ENCODE results near the gene PSME3IP1.
"Not testable (repeated sequence)": the region's sequence is repeated elsewhere in the genome, so short reads cannot be mapped to it uniquely, and the experiment has no call there.

Gene PSME3IP1

GRCh38 chr16:57196286-57196685 is 10.4 kb upstream of the PSME3IP1 start:
- no peak for FAIRE-seq

GRCh38 chr16:57194512-57194911 is 8.7 kb upstream of the PSME3IP1 start:
- no peak for FAIRE-seq

DNA sequence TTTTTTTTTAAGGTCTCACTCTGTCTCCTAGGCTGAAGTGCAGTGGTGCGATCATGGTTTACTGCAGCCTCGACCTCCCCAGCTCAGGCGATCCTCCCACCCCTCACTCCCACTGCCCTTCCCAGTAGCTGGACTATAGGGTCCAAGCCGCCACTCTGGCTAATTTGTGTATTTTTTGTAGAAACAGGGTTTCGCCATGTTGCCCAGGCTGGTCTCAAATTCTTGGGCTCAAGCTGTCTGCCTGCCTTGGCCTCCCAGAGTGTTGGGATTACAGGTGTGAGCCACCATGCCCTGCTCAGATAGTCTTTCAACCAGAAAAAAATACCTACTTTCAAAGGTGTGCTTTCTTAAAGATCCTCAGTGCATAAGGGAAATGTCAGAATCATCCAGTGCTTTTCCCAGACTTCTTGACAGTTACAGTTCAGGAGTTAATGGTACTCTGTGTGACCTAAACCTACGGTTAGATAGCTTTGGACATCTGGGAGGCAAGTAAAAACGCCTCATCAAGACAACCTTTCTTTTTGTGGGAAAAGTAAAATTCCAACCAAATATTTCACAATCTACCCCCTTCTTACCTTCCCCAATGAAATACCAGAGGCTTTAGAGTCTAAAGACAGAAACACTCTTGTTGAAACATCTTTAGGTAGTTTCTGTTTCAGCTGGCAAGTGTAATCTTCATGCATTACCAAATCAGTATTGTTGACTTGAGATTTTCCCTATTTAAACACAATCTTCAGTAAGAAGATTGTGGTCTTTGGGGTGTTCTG is 7.1 kb upstream of the PSME3IP1 start:
- no peak for FAIRE-seq

DNA sequence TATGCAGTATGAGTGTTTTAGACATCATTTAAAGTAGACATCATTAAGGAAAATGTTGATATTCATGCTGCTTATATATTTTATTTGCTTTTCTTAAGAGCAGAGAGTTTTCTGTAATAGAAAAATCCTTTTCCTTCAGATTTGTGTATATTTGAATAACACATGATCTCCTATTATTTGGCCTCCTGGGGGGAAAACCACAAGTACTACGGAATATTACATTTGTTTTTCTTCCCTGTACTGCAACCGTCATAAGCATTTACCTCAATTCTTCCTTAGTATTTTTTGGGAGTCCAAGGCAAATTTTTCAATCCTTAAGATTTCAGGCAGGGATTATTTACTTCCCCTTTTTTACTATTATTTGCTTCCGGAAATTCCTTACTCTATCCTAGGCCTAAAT is 6.3 kb upstream of the PSME3IP1 start:
- FAIRE-seq = no peak

DNA sequence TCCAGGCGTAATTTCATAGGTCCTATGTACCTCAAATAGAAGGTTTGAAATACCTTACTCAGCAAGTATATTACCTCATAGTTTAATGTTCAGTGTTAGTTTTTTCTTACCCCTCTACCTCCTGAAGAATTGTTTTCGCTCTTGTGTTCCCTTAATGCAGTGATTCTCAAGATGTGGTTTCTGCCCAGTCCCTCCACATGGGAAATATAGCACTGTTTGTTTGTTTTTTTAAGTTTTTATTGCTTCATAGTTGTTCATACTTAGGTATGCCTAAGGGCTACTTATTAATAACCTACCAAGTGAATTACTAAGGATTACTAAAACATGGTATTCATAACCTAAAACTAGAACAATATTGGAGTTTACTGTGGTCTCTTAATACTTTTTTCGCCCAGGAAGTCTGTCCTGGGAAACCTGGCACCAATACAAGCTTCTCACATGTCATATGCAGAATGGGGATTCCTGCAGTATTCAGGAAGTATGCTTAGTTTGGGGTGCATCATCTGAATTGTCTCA is 5.3 kb upstream of the PSME3IP1 start:
- FAIRE-seq = no peak

GRCh38 chr16:57190136-57190535 is 4.3 kb upstream of the PSME3IP1 start:
- no peak for FAIRE-seq

GRCh38 chr16:57189527-57189926 is 3.7 kb upstream of the PSME3IP1 start:
- not testable (repeated sequence) for FAIRE-seq

GRCh38 chr16:57188711-57189002 is 2.8 kb upstream of the PSME3IP1 start:
- FAIRE-seq = no peak

DNA sequence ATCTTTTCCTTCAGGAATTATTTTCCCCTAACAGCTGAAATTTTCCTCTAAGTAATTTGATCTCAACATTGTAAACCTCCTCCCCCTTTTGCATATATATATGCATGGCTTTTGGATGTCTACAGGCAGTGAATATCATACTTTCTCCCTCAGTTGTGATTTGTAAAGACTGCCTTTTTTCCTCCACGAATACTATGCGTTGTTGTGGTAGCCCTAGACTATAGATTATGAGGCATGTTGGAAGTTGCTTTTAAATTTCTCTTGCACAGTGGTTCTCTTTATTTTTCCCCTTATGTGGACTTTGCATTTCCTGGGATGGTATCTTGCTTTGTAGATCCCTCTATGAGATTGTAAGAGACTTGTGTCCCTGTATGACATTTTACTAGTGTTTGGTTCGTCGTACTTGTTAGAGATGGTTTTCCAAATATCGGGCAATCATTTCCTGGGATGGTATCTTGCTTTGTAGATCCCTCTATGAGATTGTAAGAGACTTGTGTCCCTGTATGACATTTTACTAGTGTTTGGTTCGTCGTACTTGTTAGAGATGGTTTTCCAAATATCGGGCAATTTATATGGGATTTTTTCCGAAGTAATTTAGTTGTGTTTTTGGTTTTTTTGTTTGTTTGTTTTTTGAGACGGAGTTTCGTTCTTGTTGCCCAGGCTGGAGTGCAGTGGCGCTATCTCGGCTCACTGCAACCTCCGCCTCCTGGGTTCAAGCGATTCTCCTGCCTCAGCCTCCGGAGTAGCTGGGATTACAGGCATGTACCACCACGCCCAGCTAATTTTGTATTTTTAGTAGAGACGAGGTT is 2.3 kb upstream of the PSME3IP1 start:
- FAIRE-seq = not testable (repeated sequence)

DNA sequence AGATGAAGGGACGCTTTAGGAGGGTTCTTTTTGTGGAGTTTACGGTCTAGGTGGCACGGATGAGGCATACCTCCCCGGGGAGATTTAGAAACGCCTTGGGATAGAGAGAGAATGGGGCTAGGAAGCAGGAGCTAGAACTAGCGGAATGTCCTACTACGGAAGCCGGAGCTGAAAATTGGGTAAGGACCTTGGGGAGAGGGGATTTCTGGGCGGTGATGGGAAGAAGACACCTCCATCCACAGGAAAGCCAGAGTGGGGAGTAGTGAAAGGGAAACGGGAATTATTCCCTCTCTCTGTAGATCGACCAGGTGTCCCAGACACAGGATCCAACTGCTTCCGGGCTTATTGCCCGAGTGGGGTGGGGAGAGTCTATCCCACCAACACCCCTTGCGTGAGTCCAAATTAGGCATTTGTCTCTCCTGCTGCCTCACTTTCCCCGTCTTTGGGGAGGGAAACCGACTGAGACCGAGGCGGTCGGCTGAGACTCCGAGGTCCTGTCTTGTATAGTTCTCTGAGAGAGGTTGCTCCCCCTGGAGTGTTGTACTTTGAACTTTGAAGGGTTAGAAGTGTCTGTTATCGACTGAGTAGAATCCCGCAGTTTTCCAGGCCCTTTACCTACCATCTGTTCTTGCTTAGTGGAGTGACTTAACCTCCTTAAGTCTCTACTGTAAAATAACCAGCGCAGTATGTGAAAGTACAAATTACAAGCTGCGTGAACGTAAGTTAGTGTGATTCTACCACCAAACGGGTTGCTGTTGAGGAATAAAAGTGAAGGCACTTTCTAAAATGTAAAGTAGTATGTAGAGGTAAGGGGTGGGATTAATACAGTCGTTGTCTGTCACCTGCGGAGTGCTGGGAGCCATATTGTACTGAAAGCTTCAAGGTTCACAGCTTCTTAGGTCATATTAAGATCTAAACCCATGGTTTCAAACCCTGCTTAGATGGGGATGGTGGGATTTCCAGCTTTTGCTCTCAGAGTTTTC is 1.3 kb upstream of the PSME3IP1 start:
- no peak for FAIRE-seq

DNA sequence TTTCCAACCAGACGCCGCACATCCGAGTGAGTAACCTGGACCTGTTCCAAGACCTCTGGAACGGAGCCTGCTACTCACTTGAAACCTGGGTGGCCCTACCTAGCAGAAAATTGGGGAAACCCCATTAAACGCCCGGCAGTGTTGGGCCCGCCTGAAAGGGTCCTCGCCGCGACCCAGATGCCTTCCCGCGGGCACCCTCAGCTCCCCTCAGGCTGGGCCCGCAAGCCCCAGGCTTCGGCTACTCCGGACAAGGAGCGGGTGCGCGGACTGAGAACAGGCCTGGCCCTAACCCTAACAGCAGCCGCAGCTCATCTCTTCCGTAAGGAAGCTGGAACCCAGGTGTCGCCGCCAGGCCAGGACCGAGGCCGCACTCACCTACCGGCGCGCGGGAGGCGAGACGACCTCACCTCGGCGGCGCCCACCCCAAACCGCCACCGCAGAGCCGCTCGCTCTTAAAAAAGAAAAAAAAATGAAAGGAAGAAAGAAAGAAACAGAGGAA is 344 bp downstream of the PSME3IP1 start:
- no peak for FAIRE-seq

DNA sequence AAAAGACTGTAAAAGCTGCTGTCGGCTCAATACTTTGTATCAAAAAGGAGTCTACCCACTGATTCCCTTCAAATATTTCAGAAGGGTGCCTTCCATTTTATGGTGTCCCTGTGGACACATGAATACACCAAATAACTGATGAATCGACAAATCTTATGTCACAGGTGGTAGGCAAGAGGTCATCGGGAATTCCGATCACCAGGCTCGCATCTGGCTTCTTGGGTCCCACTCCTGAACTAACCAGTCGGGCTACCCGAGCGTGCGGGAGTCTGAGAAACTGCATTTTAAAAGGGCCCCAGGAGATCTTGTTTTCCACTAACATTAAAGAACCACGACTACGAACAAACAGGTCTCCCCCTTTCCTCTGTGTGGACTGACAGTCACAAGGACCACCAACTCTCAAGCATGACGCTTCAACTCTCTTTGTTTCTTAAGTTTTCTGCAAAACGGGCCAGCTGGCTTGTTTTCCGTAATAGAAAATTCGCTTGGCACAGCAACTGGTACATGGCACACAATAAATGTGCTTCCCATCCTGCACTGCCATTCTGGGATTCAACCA is 873 bp downstream of the PSME3IP1 start:
- no peak for FAIRE-seq

DNA sequence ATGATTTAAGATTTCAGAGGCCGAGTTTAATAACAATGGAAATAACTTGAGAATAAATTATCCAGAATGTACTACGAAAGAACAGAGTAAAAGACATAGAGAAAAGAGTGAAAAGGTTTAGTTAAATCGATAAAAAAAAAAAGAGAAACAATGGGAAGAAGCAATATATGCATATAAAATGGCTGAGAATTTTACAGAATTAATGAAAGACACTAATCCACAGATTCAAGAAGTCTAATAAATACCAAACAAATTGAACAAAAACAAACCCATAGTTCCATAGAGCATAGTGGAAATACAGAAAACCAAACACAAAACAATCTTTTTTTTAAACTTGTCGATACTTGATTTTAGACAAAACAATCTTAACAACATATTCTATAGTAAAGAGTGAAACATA is 1.7 kb downstream of the PSME3IP1 start:
- FAIRE-seq = no peak

DNA sequence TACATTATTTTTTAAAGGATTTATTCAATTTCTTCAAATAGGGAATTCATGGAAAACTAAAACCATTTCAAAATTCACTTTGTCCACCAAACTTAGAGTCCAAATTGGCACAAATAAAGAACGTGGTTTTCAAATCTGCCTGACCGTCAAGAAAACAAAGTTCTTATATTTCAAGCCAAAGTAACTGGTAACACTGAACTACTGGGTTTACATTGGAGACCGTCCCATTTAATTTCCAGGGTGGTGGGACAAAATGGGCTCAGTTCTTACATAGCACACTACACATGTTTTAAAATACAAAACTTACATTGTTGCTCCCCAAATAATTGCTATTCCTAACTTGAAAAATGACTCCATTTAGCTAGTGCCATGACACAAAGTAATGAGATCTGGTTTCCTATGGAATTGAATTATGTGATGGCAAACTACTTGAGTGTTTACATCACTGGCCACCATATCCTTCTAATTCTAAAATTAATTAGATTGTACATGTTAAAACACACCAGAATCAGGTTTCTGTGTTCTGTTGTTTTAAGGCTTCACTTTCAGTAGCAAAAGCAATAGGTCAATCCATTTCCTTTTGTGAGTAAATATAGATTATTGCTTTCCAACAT is 6.5 kb downstream of the PSME3IP1 start:
- no peak for FAIRE-seq

- FAIRE-seq = no peak
Observed at GRCh38 chr16:57178793-57179212, 7.0 kb downstream of the PSME3IP1 start.

DNA sequence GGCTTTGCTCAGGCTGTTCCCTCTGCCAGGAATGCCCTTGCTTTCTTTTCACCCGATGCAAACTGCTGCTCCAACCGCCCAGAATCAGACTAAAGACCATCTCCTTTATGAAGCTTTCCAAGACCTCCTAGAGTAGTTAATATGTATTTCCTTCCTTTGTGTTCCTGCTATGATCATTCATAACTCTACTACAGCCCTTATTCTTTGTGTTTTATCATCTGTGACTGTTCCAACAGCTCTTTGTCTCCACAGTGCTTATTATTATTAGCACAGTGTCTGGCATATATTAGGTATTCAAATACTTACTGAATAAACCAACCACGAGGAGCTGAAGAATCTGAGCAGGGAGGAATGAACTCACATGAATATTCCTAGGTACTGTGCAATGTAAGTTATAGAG is 7.6 kb downstream of the PSME3IP1 start:
- no peak for FAIRE-seq

GRCh38 chr16:57175896-57176295 is 9.9 kb downstream of the PSME3IP1 start:
- FAIRE-seq = no peak

DNA sequence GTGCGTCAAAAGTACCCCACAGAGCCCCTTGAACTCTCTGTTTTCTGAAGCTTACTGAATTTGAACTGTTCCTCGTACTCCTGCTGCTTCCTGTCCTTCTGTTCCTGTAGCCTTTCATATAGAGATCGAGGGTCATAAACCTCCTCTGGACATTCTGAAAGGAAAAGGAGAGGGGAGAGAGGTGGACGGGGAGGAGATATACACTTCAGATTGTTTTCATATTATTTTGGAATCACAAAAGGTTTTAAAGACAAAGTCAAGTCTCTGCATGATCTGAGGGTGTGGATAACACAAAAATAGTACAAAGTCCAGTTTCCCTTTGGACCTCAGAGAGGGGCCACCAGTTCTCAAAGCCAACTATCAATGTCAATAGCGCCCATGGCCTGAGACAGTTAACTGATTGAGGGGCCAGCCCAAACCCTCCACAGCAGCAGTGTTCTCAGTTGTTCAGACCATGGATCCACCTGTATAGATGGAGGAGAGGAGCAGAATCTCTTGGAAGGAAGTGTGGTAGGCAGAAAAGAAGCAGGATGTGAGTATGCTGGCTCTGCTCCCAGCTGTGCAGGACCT is 13.0 kb downstream of the PSME3IP1 start:
- no peak for FAIRE-seq

- FAIRE-seq = no peak
Observed at GRCh38 chr16:57169327-57169726, 16.5 kb downstream of the PSME3IP1 start.

DNA sequence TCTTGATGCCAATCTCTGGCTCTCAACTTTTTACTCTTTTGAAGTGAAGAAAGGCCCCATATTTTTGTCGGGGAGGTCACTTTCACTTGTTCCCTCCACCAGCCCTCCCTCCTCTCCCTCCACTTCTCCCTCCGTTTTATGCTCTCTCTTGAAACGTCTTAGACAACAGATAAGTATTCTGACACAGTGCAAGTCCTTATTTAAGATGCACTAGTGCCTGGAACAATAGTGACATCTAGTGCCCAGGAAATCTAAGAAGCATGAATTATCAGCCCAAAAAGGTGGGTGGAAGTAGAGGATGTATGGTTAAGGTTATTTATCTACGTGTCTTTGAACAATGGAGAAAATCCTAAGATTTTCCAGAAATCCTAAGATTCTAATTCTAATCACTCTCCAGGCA is 17.9 kb downstream of the PSME3IP1 start:
- no peak for FAIRE-seq

DNA sequence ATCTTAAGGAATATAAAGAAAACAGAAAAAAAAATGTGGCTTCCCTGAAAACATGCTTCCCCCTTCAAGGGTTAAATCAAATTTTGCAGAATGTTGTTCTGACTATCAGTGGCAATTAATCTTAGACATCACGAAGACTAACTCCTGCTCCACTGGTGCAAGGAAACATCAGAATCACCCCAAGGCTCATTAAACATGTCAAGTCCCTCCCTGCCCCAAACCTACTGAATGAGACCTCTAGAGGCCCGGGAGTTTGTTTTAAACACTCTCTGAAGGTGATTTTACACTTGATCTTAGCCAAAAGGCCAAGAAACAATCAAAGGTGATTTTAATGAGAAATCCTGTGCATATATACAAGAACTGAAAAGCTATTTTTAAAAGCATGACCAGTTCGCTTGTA is 18.3 kb downstream of the PSME3IP1 start:
- no peak for FAIRE-seq

DNA sequence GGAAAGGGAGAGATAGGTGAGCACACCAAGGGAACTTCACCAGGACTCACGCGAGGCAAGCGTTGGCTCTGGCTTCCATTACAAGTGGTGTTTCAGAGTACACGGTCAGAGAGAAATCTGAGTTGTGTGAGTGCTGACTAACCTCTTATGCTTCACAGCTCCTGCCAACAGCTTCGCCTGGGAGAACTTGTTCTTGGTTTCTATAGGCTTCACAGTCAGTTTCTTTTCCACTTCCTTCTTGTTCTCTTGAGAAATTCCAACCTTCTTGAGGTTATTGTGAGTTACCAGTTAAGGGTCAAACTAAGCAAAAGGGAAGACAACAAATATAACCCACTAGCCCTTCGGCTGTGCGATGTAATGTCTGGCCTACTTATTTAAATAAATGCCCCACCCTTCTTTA is 18.9 kb downstream of the PSME3IP1 start:
- no peak for FAIRE-seq
